Prostate gland (tissue), 2 donors: ENCODE results near the gene EPHB2.

Experiments
- CTCF ChIP-seq, 4 experiments: fragments of 200-600 bp in 2 of 4; fragments of 450-650 bp in 2 of 4; sonication (generic) in 2 of 4; IDR thresholded peaks; 1 replicate in 3 of 4; 2 replicates in 1 of 4; pipeline ENCODE4 v1.5.1; 2016 to 2019; ENCODE audit warnings: antibody characterized with exemption in 4 of 4, mild to moderate bottlenecking in 2 of 4, moderate library complexity in 2 of 4
- POLR2A ChIP-seq: fragments of 450-650 bp; IDR thresholded peaks from one replicate; pipeline ENCODE4 v1.6.1; 2016; ENCODE audit warnings: antibody characterized with exemption, mild to moderate bottlenecking

DNA sequence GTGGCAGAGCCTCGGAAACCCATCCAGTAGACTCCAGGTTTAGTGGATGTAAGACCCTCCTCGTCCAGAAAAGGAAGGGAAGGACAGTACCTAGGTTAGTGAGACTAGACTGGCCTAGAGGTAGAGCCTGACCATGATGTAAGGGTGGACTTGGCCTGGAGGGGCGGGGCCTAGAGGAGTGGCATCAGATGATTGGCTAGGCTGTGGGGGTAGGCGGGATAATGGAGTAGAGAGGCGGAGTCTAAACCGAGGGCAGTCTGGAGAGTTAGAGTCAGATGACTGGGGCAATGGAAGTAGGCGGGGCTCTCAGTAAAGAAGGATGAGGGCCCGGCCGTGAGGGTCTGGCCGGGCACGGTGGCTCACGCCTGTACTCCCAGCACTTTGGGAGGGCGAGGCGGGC lies 70.1 kb downstream of the EPHB2 start:
- TF ChIP-seq CTCF (IDR thresholded peaks at IDR 0.05) (no peak), POLR2A (no peak)
